GM23248 (cell line): ENCODE measurements around the gene NCKIPSD.

ENCODE experiments used
- EZH2 ChIP-seq: fragments of 200-600 bp; sonication (generic); IDR thresholded peaks from 2 replicates; pipeline ENCODE4 v1.6.1; 2018; ENCODE audit warnings: antibody characterized with exemption, mild to moderate bottlenecking; ENCODE audit not compliant: insufficient read depth, poor library complexity, severe bottlenecking
- EZH2phosphoT487 ChIP-seq: fragments of 200-600 bp; sonication (generic); IDR thresholded peaks from 2 replicates; pipeline ENCODE4 v1.6.1; 2018; ENCODE audit warnings: antibody characterized with exemption, moderate library complexity, mild to moderate bottlenecking, low read depth; ENCODE audit not compliant: insufficient read depth

DNA sequence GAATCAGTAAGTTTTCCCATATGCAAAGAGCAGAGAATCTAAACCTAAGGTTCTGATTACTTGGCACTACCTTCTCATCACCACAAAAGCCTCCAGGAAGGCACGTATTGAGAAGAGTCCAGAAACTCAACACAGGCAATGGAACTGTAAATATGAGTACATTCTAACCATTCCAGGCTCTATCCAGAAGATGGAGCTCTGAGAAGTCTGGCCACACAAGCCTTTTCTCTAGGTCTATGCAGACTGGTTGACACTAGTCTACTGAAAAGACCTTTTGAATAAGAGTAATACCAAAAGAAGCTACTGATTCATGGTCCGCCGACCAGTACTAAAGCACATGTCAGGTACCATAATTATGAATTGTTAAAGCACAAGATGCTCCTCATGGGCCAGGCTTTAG, 12.2 kb upstream of the NCKIPSD start:
- no peak for TF ChIP-seq EZH2
- no peak for TF ChIP-seq EZH2phosphoT487
